Hematopoietic multipotent progenitor cell treated with erythropoietin and hydrocortisone succinate and interleukin-3 and kit ligand, for 17 days (in vitro differentiated cells): ENCODE measurements around the gene GRK6.

Experiments
- DNase-seq: peaks from one replicate; pipeline ENCODE4 v3.0.0-alpha.2; 2015; ENCODE audit warnings: low spot score

Gene GRK6

GRCh38 chr5:177426566-177427210 lies at the start of gene GRK6:
Gene GRK6 (plus strand): TSS chr5:177426676. CDS start chr5:177426846, 170 bp downstream.
- peak; percentile 52 for DNase-seq

- no peak for DNase-seq
Measured at GRCh38 chr5:177377851-177378776, 48.4 kb upstream of the GRK6 start.

- peak; percentile 85 for DNase-seq
Measured at GRCh38 chr5:177378884-177379883, 47.3 kb upstream of the GRK6 start.

GRCh38 chr5:177380805-177381126 lies 45.7 kb upstream of the GRK6 start:
- DNase-seq = no peak

GRCh38 chr5:177382423-177383029 lies 44.0 kb upstream of the GRK6 start:
- no peak for DNase-seq

GRCh38 chr5:177383181-177383580 lies 43.3 kb upstream of the GRK6 start:
- no peak for DNase-seq

- no peak for DNase-seq
Measured at GRCh38 chr5:177384134-177384533, 42.3 kb upstream of the GRK6 start, which contains the start of gene SLC34A1. Gene SLC34A1 (plus strand): TSS chr5:177384434. CDS start chr5:177385742, 1,308 bp downstream.

- no peak for DNase-seq
Measured at GRCh38 chr5:177385720-177386119, 40.8 kb upstream of the GRK6 start.

- DNase-seq = no peak
Measured at GRCh38 chr5:177386542-177386941, 39.9 kb upstream of the GRK6 start.

GRCh38 chr5:177387405-177387804 lies 39.1 kb upstream of the GRK6 start:
- DNase-seq = no peak

- no peak for DNase-seq
Measured at GRCh38 chr5:177388521-177389052, 37.9 kb upstream of the GRK6 start.

GRCh38 chr5:177389241-177390169 lies 37.0 kb upstream of the GRK6 start:
- no peak for DNase-seq

GRCh38 chr5:177390363-177391300 lies 35.8 kb upstream of the GRK6 start:
- DNase-seq = peak; percentile 88

GRCh38 chr5:177392765-177393164 lies 33.7 kb upstream of the GRK6 start:
- DNase-seq = no peak

GRCh38 chr5:177393206-177393765 lies 33.2 kb upstream of the GRK6 start:
- no peak for DNase-seq

GRCh38 chr5:177393990-177394389 lies 32.5 kb upstream of the GRK6 start:
- no peak for DNase-seq

GRCh38 chr5:177396078-177396477 lies 30.4 kb upstream of the GRK6 start:
- DNase-seq = no peak

GRCh38 chr5:177396807-177397206 lies 29.7 kb upstream of the GRK6 start:
- DNase-seq = no peak
